GM06990 (cell line): ENCODE results near the gene BMP7.

Experiments
- DNase-seq: peaks from one replicate; pipeline ENCODE4 v3.0.0-alpha.2; 2011; ENCODE audit not compliant: insufficient read length; ENCODE audit errors: extremely low read depth
- H3K27me3 ChIP-seq: replicated peaks from 2 replicates; pipeline ENCODE4 v1.6.0; 2011; ENCODE audit warnings: low read length; ENCODE audit not compliant: control insufficient read depth, insufficient read depth
- H3K36me3 ChIP-seq: 2 replicates; pipeline ENCODE4 v1.5.1; 2011; ENCODE audit warnings: low read length; ENCODE audit not compliant: control insufficient read depth, insufficient read depth
- H3K4me3 ChIP-seq: replicated peaks from 2 replicates; pipeline ENCODE4 v1.5.1; 2011; ENCODE audit warnings: low read depth, mild to moderate bottlenecking, control low read depth, low read length
- CTCF ChIP-seq: IDR thresholded peaks from 2 replicates; pipeline ENCODE4 v1.5.1; 2011; ENCODE audit warnings: low read length, control low read depth, mild to moderate bottlenecking, inconsistent platforms; ENCODE audit not compliant: insufficient read depth, poor library complexity, severe bottlenecking

BMP7 gene

DNA sequence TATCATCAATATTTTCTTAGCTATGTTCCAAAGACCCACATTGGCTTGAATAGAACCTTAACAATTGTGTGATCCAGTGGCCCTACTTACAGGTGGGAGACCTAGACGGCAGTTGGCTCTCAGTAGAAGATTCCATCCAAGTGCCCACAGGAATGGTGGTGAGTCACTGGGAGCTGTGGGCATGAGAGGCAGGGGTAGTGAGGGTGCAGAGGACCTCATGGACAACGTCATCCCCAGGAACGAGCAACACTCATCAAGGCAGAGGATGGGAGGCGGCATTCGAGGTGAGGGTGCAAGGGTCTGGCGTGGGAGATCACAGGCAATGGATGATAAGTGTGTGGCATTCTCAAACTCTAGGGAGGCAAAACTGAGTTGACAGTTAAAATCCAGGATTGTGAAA, 45.7 kb upstream of the BMP7 start:
- no peak overlapping the region for H3K4me3 ChIP-seq
- no peak for TF ChIP-seq CTCF
- no peaks in the 10 kb centered on the region for H3K36me3 ChIP-seq
- DNase-seq, result no peak
- H3K27me3 ChIP-seq, result no peaks in the 10 kb centered on the region; the same call in none of the 2 replicates

DNA sequence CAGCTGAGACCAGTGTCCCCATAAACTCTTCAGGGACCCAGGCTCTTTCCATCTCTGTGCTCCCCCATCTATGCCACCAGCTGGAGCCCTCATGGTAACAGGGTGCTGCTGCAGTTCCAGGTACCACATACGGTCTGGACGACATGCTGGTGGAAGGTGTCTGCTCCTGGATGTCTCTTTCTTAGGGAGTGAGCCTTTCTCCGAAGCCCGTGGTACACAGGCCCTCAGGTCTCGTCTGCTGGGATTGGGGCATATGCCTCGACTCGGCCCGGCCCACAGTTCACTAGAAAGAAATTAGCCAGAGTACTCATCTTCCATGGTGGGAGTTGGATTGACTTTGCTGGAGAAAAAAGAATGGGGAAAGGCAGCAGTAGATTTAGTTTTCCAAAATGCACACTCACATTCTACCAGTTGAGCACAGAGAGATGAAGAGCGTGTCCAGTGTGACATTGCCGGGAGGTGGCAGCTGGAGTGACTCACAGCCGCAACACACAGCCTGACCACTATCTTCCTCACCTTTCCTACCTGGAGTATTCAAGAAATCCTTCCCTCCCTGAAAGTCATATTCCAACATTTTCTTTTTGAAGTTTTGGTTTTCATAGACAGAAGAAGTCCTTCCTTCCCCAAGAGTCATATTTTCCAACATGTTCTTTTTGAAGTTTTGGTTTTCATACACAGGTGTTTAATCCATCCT, 44.5 kb upstream of the BMP7 start:
- no peak for DNase-seq
- no peak for TF ChIP-seq CTCF
- H3K4me3 ChIP-seq, result no peak overlapping the region
- no peaks in the 10 kb centered on the region; the same call in 1 of the 2 replicates for H3K27me3 ChIP-seq
- no peaks in the 10 kb centered on the region for H3K36me3 ChIP-seq

DNA sequence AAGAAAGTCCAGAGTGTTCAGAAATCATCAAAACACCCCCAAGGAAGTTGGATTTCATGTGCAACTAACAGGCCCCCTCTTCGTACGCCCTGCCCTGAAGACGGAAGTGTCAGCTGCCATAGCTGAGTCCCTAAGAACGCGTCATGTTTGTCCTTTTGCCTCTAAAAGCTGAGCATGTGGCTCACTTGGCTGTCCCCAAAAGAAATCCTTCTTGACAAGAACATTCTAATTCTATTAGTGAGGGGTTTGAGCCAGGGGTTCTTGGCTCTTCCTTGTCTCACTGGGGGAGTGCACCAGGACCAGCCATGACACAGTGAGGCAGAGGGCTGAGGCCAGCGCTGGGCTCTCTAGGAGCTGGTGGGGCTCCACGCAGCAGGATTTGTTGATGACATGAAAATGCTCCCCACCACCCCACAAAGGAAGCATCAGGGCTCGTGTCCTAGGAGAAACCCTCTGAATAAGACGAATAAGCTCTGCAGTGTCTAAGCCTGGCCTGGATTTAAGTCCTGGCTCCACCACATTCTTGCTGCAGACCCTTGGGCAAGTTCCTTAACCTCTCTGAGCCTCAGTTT, 43.2 kb upstream of the BMP7 start:
- H3K4me3 ChIP-seq, result no peak overlapping the region
- DNase-seq, result no peak
- TF ChIP-seq CTCF, result no peak
- H3K36me3 ChIP-seq, result no peaks in the 10 kb centered on the region
- no peaks in the 10 kb centered on the region; the same call in 1 of the 2 replicates for H3K27me3 ChIP-seq

GRCh38 chr20:57308451-57309271, 42.2 kb upstream of the BMP7 start:
- TF ChIP-seq CTCF, result no peak
- peak; percentile 18 for DNase-seq
- Histone ChIP-seq H3K4me3 (no peak overlapping the region), H3K36me3 (no peaks in the 10 kb centered on the region), H3K27me3 (no peaks in the 10 kb centered on the region; the same call in 1 of the 2 replicates)

GRCh38 chr20:57306747-57307146, 40.3 kb upstream of the BMP7 start:
- DNase-seq, result no peak
- H3K36me3 ChIP-seq, result no peaks in the 10 kb centered on the region
- H3K4me3 ChIP-seq, result no peak overlapping the region
- H3K27me3 ChIP-seq, result no peaks in the 10 kb centered on the region; the same call in 1 of the 2 replicates
- no peak for TF ChIP-seq CTCF
